ENCODE measurements around the gene TSC2.
"Not testable (repeated sequence)": the region's sequence is repeated elsewhere in the genome, so short reads cannot be mapped to it uniquely, and the experiment has no call there.

TSC2 gene

DNA sequence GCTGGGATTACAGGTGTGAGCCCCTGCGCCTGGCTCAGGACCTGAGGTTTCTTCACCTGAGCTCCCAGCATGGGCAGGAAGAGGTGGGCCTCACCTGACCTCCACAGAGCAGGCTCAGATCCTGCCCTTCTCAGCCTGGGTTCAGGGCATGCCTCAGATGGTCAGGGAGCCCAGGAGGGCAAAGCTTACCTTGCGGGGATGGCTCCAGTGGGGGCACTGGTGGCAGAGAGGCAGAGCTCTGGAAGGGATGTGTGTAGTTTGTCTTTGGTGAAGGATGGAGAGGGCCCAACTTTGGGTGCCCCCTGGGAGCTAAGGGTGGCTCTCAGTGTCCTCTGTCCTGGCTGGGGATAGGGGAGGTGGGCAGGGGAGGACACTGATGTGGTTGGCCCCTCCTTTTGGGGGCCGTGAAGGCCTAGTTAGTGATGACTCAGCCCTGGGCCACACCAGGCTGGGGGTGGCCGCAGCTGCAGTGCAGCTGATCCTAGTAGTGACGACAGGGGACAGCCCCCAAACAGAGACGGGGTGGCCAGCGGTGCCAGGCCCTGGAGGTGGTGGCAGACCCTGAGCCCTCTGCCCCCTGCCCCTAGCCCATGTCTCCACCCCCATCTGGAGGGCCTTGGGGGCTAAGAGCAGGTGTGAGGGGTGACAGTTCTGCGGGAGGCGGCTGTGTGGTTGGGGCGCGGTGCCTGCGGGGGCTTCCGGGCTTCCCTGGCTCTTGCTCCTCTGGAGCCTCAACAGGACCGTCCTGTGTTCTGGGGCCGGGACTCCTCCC, 15.3 kb upstream of the TSC2 start:
- no peak for DNase-seq

DNA sequence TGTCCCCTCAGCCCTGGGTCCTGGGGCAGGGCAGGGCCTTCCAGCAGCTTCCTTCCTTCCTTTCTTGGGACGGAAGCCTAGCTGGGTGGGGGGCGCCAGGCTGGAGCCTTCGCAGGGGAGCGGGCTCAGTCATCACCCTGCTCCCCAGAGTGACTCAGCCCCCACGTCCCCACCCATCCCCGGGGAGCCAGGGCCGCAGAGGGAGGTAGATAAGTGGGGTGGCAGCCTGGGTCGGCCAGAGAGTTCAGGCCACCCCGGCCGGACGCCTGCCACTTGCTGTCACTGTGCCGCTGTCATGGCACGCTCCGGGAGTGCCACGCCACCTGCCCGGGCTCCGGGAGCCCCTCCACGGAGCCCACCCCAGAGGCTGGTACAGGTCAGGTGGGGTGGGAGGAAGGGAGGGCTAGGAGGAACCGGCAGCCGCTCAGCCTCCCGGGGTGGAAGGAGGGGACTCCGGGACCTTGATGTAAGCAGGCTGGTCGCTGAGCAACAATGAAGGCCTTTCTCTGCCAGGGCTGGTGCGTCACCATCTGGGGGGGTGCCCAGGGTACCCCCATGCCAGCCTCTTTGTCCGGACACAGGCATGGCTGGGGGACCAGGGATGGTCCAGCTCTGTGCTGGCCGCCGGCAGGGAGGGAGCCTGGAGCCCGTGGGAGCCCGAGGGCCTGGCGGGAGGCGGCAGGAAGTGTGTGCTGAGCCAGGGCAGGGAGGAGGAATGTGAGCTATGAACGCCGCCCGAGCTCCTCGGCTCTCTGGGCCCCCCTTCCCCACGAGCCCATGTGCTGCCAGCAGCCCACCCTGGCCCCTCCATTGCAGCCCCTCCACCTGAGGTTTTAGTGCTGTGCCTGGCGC, 14.5 kb upstream of the TSC2 start:
- DNase-seq, result peak in 1 of 2 donors; percentile 34

DNA sequence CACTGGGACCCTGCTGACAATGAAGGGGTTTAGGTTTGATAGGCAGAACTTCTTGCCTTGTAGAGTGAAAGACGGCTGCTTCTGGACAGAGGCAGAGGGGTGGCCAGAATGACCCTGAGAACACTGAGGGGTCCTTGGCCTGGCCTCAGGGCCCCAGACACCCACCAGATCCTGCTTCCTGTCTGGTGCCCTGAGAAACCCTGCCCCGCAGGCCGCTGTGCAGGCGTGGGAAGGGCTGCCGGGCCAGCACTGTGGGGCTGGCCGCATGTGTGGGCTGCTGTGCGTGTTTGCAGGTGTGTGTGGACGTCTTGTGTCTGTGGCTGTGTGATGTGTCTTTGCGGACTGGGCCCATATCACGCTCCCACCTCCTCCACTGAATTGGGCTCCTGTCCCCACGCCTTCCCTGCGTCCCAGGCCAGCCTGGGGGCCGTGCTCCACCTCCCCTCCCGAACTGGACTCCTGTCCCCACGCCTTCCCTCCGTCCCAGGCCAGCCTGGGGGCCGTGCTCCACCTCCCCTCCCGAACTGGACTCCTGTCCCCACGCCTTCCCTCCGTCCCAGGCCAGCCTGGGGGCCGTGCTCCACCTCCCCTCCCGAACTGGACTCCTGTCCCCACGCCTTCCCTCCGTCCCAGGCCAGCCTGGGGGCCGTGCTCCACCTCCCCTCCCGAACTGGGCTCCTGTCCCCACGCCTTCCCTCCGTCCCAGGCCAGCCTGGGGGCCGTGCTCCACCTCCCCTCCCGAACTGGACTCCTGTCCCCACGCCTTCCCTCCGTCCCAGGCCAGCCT, 13.7 kb upstream of the TSC2 start:
- not testable (repeated sequence) for DNase-seq

DNA sequence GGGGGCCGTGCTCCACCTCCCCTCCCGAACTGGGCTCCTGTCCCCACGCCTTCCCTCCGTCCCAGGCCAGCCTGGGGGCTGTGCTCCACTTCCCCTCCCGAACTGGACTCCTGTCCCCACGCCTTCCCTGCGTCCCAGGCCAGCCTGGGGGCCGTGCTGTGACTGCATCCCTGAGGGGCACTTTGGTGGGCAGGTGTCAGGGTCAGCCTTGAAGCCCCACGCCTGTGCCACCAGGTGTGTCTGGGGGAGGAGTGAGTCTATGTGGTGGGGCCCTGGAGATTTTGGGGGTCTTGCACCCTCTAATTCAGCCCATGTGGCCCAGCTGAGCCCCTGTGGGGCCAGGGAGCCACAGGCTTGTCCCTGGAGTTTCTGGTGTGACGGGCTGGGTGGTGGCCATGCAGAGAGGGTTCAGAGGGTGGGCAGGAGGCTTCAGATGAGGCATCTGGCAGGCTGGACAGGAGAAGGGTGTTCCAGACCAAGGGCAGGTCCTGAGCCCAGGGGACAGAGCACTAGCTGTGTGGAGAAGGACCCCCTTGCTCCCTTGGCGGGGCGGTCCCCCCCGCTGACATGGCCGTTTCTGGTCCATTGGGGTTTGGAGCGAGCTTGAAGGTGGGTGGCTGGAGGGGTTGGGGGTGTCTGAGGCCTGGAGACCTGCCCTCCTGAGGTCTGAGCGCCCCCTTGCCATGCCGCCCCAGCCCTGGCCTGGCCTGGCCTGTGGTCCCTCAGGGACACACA, 12.9 kb upstream of the TSC2 start:
- no peak for DNase-seq

DNA sequence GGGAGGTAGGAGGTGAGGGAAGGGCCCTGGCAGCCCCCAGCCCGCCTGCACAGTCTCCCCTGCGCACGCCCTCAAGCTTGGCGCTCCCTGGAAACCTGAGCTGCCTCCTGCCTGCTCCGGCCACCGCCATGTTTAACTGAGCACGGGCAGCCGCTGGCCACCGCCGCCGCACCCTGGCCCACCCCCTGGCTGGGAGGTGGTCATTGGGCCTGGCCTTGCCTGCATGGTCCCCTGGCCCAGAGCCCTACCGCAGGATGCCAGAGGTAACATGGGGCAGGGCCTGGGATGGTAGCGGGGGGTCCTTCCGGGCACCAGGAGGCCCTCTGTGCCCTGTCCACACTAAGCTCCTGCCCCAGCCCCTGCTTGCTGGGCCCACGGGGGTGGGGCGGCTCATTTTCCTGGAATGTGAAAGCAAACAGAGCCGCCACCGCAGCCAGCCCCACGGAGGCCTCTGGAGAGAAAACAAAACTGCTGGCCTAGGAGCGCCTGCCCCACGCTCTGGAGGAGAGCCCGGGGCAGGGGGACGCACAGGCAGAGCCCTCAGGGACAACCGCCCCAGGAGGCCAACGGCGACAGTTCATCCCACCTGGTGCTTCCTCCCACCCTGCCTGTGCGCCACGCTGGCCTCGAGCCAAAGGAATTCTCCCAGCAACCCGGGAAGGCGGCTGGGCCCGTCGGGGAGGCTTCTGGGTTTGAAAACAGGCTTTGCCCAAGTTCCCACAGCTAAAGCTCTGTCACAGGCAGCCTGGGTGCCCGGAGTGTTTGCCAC, 12.2 kb upstream of the TSC2 start:
- DNase-seq, result no peak

DNA sequence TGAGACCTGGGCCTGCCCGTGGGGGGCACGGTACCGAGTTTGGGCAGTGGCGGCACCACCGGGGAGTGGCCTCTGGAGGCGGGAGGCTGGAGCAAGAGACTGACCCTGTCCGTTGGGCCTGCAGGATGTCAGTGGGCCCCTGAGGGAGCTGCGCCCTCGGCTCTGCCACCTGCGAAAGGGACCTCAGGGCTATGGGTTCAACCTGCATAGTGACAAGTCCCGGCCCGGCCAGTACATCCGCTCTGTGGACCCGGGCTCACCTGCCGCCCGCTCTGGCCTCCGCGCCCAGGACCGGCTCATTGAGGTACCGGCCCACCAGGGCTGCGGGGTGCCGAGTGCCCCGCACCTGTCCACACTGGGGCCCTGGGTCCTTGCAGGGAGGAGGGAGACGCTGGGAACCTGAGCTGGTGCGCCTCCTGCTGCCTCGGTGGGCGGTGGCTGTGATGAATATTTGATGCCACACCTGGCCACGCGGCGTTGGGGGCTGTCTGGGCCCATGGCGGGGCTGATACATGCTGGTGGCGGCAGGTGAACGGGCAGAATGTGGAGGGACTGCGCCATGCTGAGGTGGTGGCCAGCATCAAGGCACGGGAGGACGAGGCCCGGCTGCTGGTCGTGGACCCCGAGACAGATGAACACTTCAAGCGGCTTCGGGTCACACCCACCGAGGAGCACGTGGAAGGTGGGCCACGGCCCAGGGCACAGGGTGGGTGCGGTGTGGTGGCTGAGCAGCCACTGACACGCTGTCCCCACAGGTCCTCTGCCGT, 11.4 kb upstream of the TSC2 start:
- no peak for DNase-seq

DNA sequence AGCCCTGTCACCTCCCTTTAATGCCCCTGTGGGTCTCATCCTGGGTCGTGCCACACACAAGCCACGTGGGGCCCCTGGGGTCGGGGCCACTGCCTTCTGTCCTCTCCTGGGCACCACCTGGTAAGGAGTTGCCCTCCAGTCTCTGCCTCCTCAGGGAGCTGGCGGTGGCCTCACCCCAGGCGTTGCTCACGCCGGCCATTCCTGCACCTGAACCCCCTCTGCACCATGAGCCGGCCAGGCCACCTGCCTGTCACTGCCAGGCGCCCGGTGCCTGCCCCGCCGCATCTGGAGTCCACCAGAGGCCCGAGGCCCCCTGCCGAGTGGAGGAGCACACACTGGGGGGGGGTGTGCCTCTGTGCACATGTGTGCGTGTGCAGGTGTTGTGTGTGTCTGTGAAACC, 10.7 kb upstream of the TSC2 start:
- no peak for DNase-seq

DNA sequence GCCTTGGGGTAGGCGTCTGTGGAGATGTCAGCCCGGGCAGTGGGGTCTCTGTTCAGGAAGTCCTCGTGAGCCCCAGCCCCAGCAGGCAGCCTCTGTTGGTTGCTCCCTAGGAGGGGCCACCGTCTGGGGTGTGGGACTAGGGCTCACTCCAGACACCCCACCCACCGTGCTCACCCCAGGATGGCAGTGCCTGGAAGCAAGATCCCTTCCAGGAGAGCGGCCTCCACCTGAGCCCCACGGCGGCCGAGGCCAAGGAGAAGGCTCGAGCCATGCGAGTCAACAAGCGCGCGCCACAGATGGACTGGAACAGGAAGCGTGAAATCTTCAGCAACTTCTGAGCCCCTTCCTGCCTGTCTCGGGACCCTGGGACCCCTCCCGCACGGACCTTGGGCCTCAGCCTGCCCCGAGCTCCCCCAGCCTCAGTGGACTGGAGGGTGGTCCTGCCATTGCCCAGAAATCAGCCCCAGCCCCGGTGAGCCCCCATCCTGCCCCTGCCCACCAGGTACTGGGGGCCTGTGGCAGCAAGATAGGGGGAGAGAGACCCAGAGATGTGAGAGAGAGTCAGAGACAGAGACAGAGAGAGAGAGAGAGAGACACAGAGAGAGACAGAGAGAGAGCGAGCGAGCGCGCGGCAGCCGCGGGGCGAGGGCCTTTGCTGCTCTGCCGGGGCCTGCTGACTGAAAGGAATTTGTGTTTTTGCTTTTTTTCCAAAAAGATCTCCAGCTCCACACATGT, 10.0 kb upstream of the TSC2 start:
- DNase-seq, result no peak

DNA sequence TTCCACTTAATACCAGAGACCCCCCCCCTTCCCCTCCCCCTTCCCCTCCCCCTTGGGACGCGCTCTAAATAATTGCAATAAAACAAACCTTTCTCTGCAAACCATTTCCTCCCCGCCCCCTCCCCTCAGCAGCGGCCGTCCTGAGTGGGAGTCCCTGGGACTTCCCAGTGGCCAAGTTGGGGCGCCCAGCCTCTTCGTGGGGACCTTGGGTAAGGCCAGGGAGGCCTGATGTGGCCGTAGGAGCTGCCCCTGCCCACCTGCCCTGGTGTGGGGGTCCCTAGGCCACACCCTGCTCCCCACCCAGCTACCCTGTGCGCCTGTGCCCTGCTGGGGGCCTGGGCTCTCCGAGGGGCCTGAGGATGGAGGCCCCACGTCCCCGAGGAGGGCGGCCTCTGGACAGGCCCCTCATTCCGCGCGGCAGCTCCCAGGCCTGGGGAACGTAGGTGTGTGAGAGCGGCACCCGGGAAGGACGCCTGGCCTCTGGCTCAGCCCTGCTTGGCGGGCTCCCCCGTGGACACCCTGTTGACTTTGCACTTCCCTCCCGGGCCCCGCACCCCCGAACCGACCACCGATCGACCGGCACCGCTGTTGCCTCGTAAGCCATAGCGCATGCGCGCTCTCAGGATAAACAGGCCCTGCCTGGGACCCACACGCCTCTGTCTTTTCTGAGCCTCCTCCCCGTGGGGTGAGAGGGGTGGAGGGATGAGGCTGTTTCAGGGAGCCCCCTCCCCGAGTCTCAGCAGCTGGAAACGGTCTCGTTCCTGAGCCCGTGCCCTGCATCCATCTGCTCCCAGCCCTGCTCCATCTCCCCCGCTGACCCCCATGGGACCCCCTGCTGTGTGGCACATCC, 9.2 kb upstream of the TSC2 start:
- no peak for DNase-seq

DNA sequence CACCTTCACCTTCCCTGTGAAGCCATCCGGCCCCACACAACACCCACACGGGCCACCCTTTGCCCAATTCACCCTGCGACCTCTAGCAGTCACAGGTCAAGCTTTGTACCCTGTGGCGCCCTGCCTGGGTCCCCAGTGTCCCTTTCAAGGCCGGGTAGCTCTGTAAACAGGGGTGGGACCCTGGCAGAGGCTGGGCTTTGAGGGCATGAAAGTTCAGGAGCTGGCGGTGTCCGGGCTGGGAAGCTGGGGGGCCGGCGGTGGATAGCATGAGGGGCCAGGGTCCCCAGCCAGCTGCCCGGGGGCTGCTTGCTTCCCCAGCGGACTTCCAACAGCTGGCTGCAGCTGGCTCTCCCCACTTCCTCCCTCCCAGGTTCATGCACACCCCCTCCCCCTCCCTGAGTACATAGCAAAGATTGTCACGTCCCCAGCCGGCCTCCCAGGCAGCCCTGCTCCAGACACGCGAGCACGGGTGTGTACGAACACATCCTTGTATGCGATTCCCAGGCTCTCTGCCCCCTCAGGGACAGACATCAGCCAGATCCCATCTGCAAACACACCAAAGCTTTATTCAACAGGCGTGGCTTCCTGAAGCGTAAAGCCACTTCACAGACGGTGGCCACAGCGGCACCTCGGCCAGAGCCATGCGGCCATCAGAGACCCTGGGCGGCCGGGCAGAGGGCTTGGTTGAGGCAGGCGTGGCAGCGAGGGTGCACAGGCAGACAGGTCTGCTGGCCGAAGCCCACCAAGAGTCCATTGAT, 8.3 kb upstream of the TSC2 start:
- no peak for DNase-seq

DNA sequence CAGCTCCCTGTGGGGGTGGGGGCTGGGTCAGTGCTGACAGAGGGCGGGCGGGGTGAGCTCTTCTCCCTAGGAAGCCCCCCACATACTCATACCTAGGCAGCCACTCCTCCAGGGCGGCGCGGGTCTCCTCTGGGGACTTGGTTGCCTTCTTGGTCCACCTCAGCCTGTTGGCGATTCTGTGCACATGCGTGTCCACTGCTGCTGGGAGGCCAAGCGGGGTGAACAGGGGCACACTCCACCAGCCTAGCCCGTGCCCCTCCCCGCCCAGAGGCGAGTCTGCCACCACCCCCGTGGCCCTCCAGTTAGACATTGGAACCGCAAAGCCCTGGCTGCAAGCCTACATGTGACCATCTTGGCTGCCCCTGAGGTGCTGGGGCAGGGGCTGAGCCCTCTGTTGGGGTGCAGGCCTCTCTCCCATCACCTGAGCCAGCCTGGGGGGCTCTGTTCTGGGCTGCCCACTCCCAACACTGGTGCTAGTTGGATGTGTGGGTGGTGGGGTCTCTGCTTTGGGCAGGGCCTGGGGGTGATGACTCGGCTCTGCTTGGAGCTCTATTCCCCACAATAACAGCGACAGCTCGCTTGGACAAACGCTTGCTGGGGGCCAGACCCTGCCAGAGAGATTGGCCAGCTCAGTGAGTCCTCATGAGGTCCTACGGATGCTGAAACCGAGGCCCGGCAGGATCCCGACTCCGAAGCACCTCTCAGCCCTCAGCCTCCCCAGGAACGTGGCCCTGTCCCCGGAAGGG, 7.6 kb upstream of the TSC2 start:
- no peak for DNase-seq

DNA sequence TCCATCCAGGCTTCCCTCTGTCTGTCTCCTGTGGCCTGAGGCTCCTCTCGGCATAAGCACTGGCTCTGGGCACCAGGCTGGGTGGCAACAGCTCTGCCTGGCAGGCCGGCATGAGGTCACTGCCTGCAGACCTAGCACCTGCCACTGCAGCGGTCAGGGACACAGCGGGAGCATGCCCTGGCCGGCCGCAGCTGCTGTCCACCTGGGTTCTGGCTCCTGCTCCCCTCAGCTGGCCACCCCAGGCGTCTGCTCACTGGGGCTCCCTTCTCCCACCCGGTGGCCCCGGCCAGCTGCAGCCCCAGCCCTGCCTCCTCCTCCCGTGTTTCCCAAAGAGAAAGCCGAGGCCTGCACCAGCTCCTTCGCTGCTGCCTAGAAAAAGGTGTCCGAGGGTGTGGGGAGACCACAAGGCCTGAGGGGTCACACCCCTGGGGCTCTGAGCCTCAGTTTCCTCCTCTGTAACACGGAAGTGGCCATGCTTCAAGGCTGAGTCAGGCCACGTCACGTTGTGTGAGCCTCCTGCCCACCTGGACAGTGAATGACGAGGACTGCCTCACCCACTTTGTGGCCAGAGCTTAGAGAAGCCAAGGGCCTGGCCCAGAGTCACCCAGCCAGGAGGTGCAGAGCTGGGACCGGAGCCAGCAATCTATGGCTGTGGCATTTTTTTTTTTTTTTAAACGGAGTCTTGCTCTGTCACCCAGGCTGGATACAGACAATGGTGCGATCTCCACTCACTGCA, 6.8 kb upstream of the TSC2 start:
- DNase-seq, result no peak

DNA sequence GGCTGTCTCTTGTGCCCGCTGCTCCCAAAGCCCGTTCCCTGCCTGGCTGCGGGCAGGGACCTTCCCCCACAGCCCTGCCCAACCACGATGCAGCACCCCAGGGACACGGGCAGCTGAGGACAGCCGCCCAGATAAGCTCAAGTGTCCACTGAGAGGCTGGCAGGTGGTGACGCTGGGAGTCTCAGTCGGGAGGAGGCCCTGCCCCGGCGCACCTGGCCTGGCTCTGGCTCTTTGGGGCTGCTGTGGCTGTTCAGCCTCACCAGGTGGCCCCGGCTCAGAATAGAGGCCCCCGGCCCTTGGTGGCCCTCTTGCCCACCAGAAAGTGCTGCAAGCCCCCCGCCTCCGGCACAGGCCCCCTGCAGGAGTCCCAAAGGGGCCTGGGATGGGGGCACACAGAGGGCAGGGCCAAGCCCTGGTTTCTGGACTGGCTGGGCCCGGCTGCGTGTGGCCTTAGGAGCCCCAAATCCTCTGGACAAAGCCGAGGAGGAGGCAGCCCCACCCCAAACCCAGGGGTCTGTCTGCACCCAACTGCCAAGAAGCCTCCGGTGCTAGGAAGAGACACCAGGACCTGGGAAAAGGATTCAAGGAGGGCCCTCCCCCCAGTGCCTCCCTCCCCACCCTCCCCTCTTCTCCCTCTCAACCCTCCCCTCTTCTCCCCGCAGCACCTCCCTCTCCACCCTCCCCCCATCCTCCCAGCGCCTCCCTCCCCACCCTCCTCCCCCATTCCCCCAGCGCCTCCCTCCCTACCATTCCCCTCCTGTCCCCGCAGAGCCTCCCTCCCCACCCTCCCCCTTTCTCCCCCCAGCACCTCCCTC, 5.4 kb upstream of the TSC2 start:
- DNase-seq, result no peak

DNA sequence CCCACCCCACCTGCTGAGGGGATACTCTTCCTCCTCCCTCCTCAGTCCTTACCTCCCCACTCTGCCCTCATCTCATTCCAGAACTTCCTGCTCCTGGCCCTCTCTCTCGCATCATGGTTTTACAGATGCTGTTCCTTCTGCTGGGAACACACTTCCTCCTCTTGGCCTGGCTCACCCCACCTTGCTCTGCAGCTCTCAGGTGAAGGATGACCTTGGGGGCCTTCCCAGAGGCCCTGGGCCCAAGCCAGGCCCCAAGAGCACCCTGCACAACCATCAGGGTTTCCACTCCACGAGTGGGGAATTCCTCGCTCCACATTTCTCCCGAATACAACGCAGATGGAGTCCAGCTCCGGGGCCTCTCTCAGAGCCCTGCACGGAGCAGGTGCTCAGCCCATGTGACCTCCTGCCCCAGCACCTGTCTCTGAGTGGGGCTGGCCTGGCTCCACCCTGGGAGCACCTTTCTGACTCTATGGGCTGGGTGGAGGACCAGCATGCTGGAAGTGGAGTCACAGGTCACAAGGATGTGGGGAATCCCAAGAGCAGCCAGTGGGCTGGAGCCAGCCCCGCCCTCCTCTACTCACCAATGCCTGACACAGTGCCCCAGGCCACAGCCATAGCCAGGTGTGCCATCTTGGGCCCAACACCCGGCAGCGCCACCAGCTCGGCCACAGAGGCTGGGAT, 4.7 kb upstream of the TSC2 start:
- no peak for DNase-seq

DNA sequence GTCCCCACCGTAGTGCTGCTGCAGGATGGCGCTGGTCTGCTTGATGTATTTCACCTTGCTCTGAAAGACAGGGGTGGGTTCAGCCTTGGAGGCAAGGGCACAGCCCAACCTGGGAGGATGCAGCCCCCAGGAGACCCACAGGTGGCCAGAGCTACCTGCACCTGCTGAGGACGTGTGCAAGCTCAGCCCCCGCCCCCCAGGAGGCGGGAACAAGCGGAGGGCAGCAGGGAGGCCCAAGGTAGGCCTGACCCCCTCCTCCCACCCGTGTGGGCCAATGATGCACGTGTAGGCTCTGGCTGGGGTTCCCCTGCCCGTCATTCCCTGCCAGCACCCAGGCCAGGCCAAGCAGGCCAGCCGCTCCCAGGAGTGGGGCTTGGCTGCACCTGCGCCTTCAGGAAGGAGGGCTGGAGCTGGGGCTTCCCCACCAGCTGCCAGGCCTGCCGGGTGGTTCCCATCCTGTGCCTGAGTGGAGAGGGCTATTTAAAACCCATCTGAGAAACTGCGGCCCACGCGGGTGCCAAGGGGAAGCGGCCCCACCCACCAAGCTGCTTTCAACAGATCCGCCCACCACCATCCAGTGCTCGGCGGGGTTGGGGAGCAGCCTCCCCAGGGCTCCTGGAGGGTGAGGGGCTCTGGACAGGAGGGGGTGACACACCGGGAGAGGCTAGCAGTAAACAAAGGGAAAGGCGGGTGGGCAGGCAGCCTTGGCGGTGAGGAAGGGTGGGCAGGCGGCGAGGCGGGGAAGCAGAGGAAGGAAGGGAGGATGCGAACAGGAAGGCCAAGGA, 3.9 kb upstream of the TSC2 start:
- no peak for DNase-seq
